HEK293 (cell line): ENCODE data around the gene DEFB123.

Source experiments
- CTCF ChIA-PET: fragments of 350-600 bp; formaldehyde crosslinking; extraction: SDS; loops from one replicate; lab custom pipeline; 2021; ENCODE audit warnings: antibody characterized with exemption; lab: Yijun Ruan, JAX
- POLR2A ChIA-PET: fragments of 300-600 bp; formaldehyde crosslinking; extraction: SDS; loops from one replicate; lab custom pipeline; 2020; ENCODE audit warnings: antibody characterized with exemption, inconsistent platforms; lab: Yijun Ruan, JAX
- H3K27ac ChIP-seq: fragments of 200-500 bp; sonication (Bioruptor generic); 2 replicates; pipeline ENCODE4 v1.5.1; 2014; ENCODE audit warnings: low read depth, low read length, control low read depth, inconsistent platforms; ENCODE audit errors: extremely low read depth
- H3K36me3 ChIP-seq, 2 experiments: fragments of 200-500 bp in 1 of 2; sonication (Bioruptor generic) in 1 of 2; 1 replicate in 1 of 2; 2 replicates in 1 of 2; pipeline ENCODE4 v1.5.1; 2014 to 2017; ENCODE audit warnings: inconsistent platforms in 2 of 2, low read length in 2 of 2; ENCODE audit not compliant: control insufficient read depth in 2 of 2, insufficient read depth in 1 of 2
- H3K4me1 ChIP-seq: fragments of 200-500 bp; sonication (Bioruptor generic); 2 replicates; pipeline ENCODE4 v1.5.1; 2014; ENCODE audit warnings: mild to moderate bottlenecking, low read length, inconsistent platforms; ENCODE audit not compliant: control insufficient read depth, insufficient read depth
- H3K4me3 ChIP-seq: 2 replicates; pipeline ENCODE4 v1.5.1; 2011; ENCODE audit warnings: low read depth, mild to moderate bottlenecking, control low read depth, low read length, moderate library complexity
- H3K9me3 ChIP-seq: fragments of 200-500 bp; sonication (Bioruptor generic); 2 replicates; pipeline ENCODE4 v1.5.1; 2014; ENCODE audit warnings: low read depth, low read length, inconsistent platforms; ENCODE audit not compliant: control insufficient read depth, insufficient read depth
- BCL11B ChIP-seq: fragments of 450-650 bp; formaldehyde crosslinking; IDR thresholded peaks from 2 replicates; pipeline ENCODE4 v1.5.1; 2016; ENCODE audit warnings: low read depth, missing biosample characterization, missing genetic modification characterization
- GLI4 ChIP-seq: fragments of 450-650 bp; formaldehyde crosslinking; IDR thresholded peaks from 2 replicates; pipeline ENCODE4 v1.5.1; 2016; ENCODE audit warnings: missing biosample characterization, missing genetic modification characterization
- KLF10 ChIP-seq: fragments of 450-650 bp; IDR thresholded peaks from 2 replicates; pipeline ENCODE4 v1.5.1; 2018; ENCODE audit warnings: missing biosample characterization, mild to moderate bottlenecking, missing genetic modification characterization
- MZF1 ChIP-seq: fragments of 450-650 bp; formaldehyde crosslinking; IDR thresholded peaks from 2 replicates; pipeline ENCODE4 v1.5.1; 2017; ENCODE audit warnings: missing biosample characterization, missing genetic modification characterization, borderline replicate concordance
- REPIN1 ChIP-seq: fragments of 450-650 bp; formaldehyde crosslinking; IDR thresholded peaks from 2 replicates; pipeline ENCODE4 v1.5.1; 2017; ENCODE audit warnings: missing biosample characterization, missing genetic modification characterization, low read depth
- TSHZ1 ChIP-seq: fragments of 450-650 bp; formaldehyde crosslinking; IDR thresholded peaks from 2 replicates; pipeline ENCODE4 v1.5.1; 2016; ENCODE audit warnings: missing biosample characterization, missing genetic modification characterization, borderline replicate concordance
- ZNF10 ChIP-seq: fragments of 450-650 bp; formaldehyde crosslinking; IDR thresholded peaks from 2 replicates; pipeline ENCODE4 v1.5.1; 2017; ENCODE audit warnings: missing biosample characterization, missing genetic modification characterization
- ZNF18 ChIP-seq: fragments of 450-650 bp; formaldehyde crosslinking; IDR thresholded peaks from 2 replicates; pipeline ENCODE4 v1.5.1; 2016; ENCODE audit warnings: missing biosample characterization, missing genetic modification characterization
- ZNF214 ChIP-seq: fragments of 450-650 bp; formaldehyde crosslinking; IDR thresholded peaks from 2 replicates; pipeline ENCODE4 v1.5.1; 2017; ENCODE audit warnings: missing biosample characterization, mild to moderate bottlenecking, missing genetic modification characterization, borderline replicate concordance
- ZNF274 ChIP-seq, 2 experiments: fragments of 200-500 bp in 1 of 2; fragments of 450-650 bp in 1 of 2; sonication (Bioruptor generic) in 1 of 2; formaldehyde crosslinking in 1 of 2; IDR thresholded peaks; 2 replicates each; pipeline versions ENCODE4 v1.5.1 to v1.6.1; 2014 to 2016; ENCODE audit warnings: borderline replicate concordance in 1 of 2, inconsistent platforms in 1 of 2, low read length in 1 of 2, missing biosample characterization in 1 of 2, missing genetic modification characterization in 1 of 2
- ZNF391 ChIP-seq: fragments of 450-650 bp; formaldehyde crosslinking; IDR thresholded peaks from 2 replicates; pipeline ENCODE4 v1.5.1; 2016; ENCODE audit warnings: low read depth, missing biosample characterization, missing genetic modification characterization, borderline replicate concordance
- ZNF530 ChIP-seq: fragments of 450-650 bp; formaldehyde crosslinking; IDR thresholded peaks from 2 replicates; pipeline ENCODE4 v1.5.1; 2016; ENCODE audit warnings: low read depth, missing biosample characterization, missing genetic modification characterization
- ZNF548 ChIP-seq: fragments of 450-650 bp; formaldehyde crosslinking; IDR thresholded peaks from 2 replicates; pipeline ENCODE4 v1.5.1; 2016; ENCODE audit warnings: missing biosample characterization, missing genetic modification characterization
- ZNF624 ChIP-seq: fragments of 450-650 bp; formaldehyde crosslinking; IDR thresholded peaks from 2 replicates; pipeline ENCODE4 v1.5.1; 2017; ENCODE audit warnings: missing biosample characterization, missing genetic modification characterization
- ZNF677 ChIP-seq: fragments of 450-650 bp; IDR thresholded peaks from 2 replicates; pipeline ENCODE4 v1.5.0; 2018; ENCODE audit warnings: missing biosample characterization, mild to moderate bottlenecking, missing genetic modification characterization, moderate library complexity
- ZNF830 ChIP-seq: fragments of 450-650 bp; IDR thresholded peaks from 2 replicates; pipeline ENCODE4 v1.5.0; 2018; ENCODE audit warnings: missing biosample characterization, missing genetic modification characterization, low read depth, mild to moderate bottlenecking, moderate library complexity
- TF ChIP-seq, protein P1 (sequence below): fragments of 450-650 bp; formaldehyde crosslinking; IDR thresholded peaks from 2 replicates; pipeline ENCODE4 v1.5.1; 2016; ENCODE audit warnings: missing biosample characterization, missing genetic modification characterization

DEFB123 gene

DNA sequence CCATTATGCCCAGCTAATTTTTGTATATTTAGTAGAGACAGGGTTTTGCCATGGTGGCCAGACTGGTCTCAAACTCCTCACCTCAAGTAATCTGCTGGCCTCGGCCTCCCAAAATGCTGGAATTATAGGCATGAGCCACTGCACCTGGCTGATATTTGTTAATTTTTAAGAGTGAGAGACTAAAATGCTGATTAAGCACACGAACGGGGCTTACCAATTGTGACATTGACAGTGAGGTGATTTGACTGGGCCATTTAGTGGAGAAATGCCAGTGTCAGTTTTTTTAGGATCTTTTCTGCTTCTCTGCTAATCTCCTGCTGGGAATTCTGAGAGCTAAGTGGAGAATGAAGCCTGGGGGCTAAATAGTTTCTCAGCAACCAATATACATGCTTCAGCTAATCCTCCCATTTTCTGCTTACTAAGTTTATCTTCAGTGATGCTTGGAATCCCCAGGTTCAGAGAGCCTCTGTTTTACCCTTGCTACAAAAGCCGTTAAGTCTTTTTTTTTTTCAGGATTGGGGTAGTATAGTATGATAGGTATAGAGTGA lies 9.8 kb upstream of the DEFB123 start:
- H3K27ac ChIP-seq, result no peak overlapping the region
- no peaks in the 10 kb centered on the region for H3K36me3 ChIP-seq
- no peaks in the 10 kb centered on the region for H3K4me1 ChIP-seq
- POLR2A ChIA-PET, result interaction anchor here (0.7 kb wide), 1 partner anchor 66 kb away, joined by 4 read pairs; no protein-coding TSS in a partner anchor
- no peak for TF ChIP-seq ZNF677 (tag by site-specific recombination)
- TF ChIP-seq BCL11B (tag by site-specific recombination), result no peak
- no peak for TF ChIP-seq ZNF214 (tag by site-specific recombination)
- no peak for TF ChIP-seq ZNF274 (IDR thresholded peaks at IDR 0.05; ENCODE audit: low read length)
- no peak for TF ChIP-seq ZNF274 (tag by site-specific recombination; IDR thresholded peaks at IDR 0.05; ENCODE audit: borderline replicate concordance)
- no peak for TF ChIP-seq ZNF830 (tag by site-specific recombination)
- TF ChIP-seq MZF1 (tag by site-specific recombination), result no peak
- TF ChIP-seq REPIN1 (tag by site-specific recombination), result no peak
- TF ChIP-seq, all 188 proteins: peak for 0
- Histone ChIP-seq H3K9me3 (no peaks in the 10 kb centered on the region), H3K4me3 (no peak overlapping the region)
- CTCF ChIA-PET, result interaction anchor here (0.6 to 2.8 kb wide), 5 partner anchors 10 to 72 kb away, joined by 3 to 10 read pairs (median 7); partner anchors contain the start of gene DEFB123

DNA sequence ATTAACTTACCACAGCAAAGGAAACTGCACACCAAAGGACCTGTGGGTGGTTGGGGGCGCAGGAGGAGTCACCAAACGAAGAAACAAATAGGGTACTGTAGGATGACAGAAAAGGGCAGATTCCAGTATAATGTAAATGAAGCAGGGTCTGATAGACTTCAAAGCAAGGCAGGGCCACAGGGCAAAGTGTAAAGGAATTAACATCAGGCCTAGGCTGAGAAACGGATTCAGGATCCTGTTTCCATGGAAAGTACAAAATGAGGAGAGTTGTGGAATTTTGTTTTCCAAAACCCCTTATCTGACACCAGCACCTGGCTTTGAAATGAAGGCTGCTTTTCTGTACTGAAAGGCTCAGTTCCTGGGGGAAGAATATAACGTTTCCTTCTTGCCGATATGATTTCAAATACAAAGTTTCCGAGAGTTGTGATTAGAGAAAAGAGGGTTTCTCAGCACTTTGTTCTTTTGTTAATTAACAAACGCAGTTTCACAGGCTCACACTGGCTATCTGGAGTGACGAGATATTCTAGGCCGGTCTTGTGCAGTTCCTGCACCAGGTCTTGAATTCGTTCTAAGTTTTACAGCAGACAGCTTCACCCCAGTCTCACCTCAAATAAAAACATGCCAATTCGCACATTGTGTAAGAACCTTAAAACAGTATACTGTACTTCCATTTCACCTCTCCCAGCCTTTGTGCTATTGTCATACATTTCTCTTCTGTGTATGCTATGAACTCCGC lies 5.8 kb downstream of the DEFB123 start:
- TF ChIP-seq ZNF391 (no peak), GLI4 (tag by site-specific recombination) (no peak), ZNF10 (tag by site-specific recombination) (no peak), ZNF624 (no peak), KLF10 (tag by site-specific recombination) (no peak), TSHZ1 (tag by site-specific recombination) (no peak), ZNF530 (no peak), ZNF18 (tag by site-specific recombination) (no peak), ZNF548 (tag by site-specific recombination) (no peak)
- TF ChIP-seq, protein P1, sequence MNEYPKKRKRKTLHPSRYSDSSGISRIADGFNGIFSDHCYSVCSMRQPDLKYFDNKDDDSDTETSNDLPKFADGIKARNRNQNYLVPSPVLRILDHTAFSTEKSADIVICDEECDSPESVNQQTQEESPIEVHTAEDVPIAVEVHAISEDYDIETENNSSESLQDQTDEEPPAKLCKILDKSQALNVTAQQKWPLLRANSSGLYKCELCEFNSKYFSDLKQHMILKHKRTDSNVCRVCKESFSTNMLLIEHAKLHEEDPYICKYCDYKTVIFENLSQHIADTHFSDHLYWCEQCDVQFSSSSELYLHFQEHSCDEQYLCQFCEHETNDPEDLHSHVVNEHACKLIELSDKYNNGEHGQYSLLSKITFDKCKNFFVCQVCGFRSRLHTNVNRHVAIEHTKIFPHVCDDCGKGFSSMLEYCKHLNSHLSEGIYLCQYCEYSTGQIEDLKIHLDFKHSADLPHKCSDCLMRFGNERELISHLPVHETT (tag by site-specific recombination), result no peak
- no peaks in the 10 kb centered on the region for H3K9me3 ChIP-seq
- CTCF ChIA-PET, result interaction anchor here (0.7 to 0.8 kb wide), 2 partner anchors 13 to 250 kb away, joined by 3 read pairs; no protein-coding TSS in a partner anchor

More for the DNA sequence above, 5.8 kb downstream of the DEFB123 start:
- POLR2A ChIA-PET, result no interaction called here
- Histone ChIP-seq H3K4me3 (no peak overlapping the region), H3K36me3 (no peaks in the 10 kb centered on the region), H3K4me1 (no peaks in the 10 kb centered on the region), H3K27ac (no peak overlapping the region)
